Neural progenitor cell (in vitro differentiated cells): ENCODE measurements around the gene PRDM16. TPM values are rescaled to one million over a fixed set of nuclear protein-coding genes. Genes with fewer than 3 reads are reported as not detected.

Experiments
- DNase-seq: peaks from one replicate; pipeline ENCODE4 v3.0.0-alpha.2; 2016; ENCODE audit warnings: low spot score
- H2AFZ ChIP-seq: fragments of 200-600 bp; sonication (generic); replicated peaks from 2 replicates; pipeline ENCODE4 v1.6.1; 2016; ENCODE audit warnings: antibody characterized with exemption
- H3F3A ChIP-seq: fragments of 200-600 bp; sonication (generic); 2 replicates; pipeline ENCODE4 v1.6.1; 2016; ENCODE audit warnings: antibody characterized with exemption, low read depth
- H3K27ac ChIP-seq: fragments of 200-600 bp; sonication (generic); 2 replicates; pipeline ENCODE4 v1.5.1; 2016; ENCODE audit warnings: mild to moderate bottlenecking
- H3K27me3 ChIP-seq: fragments of 200-600 bp; sonication (generic); 2 replicates; pipeline ENCODE4 v1.6.1; 2016; ENCODE audit warnings: mild to moderate bottlenecking, moderate library complexity
- H3K36me3 ChIP-seq: fragments of 200-600 bp; sonication (generic); 2 replicates; pipeline ENCODE4 v1.5.1; 2016
- H3K4me1 ChIP-seq: fragments of 200-600 bp; sonication (generic); 2 replicates; pipeline ENCODE4 v1.6.1; 2016; ENCODE audit warnings: mixed run types
- H3K4me2 ChIP-seq: fragments of 200-600 bp; sonication (generic); 2 replicates; pipeline ENCODE4 v1.6.1; 2016
- H3K4me3 ChIP-seq: fragments of 200-600 bp; sonication (generic); 2 replicates; pipeline ENCODE4 v1.5.1; 2016
- H3K79me2 ChIP-seq: fragments of 200-600 bp; sonication (generic); 2 replicates; pipeline ENCODE4 v1.6.1; 2016; ENCODE audit warnings: low read depth
- H3K9ac ChIP-seq: fragments of 200-600 bp; sonication (generic); 2 replicates; pipeline ENCODE4 v1.6.1; 2016
- H3K9me3 ChIP-seq: fragments of 200-600 bp; sonication (generic); 2 replicates; pipeline ENCODE4 v1.5.1; 2016; ENCODE audit warnings: low read depth
- H4K20me1 ChIP-seq: fragments of 200-600 bp; sonication (generic); 2 replicates; pipeline ENCODE4 v1.6.1; 2016; ENCODE audit warnings: low read depth
- H3K27ac Mint-ChIP-seq: 3 replicates; pipeline ENCODE4 v1.8.0; 2021; ENCODE audit warnings: mixed read lengths
- H3K27me3 Mint-ChIP-seq: 2 replicates; pipeline ENCODE4 v1.8.0; 2022; ENCODE audit warnings: low read depth, mild to moderate bottlenecking, inconsistent platforms, moderate library complexity, mixed read lengths; ENCODE audit not compliant: insufficient read depth
- H3K36me3 Mint-ChIP-seq: 3 replicates; pipeline ENCODE4 v1.8.0; 2021; ENCODE audit warnings: mixed read lengths
- H3K4me1 Mint-ChIP-seq: 3 replicates; pipeline ENCODE4 v1.8.0; 2021; ENCODE audit warnings: mixed read lengths
- H3K4me3 Mint-ChIP-seq: 3 replicates; pipeline ENCODE4 v1.8.0; 2021; ENCODE audit warnings: mild to moderate bottlenecking, moderate library complexity, mixed read lengths
- H3K9me3 Mint-ChIP-seq: 3 replicates; pipeline ENCODE4 v1.8.0; 2020; ENCODE audit warnings: mixed read lengths
- CTCF ChIP-seq: fragments of 200-600 bp; sonication (generic); IDR thresholded peaks from 2 replicates; pipeline ENCODE4 v1.5.1; 2017; ENCODE audit warnings: antibody characterized with exemption, mild to moderate bottlenecking
- EZH2 ChIP-seq: fragments of 200-600 bp; sonication (generic); IDR thresholded peaks from 2 replicates; pipeline ENCODE4 v1.6.1; 2017; ENCODE audit warnings: antibody characterized with exemption, mild to moderate bottlenecking, moderate library complexity
- EZH2phosphoT487 ChIP-seq: fragments of 200-600 bp; sonication (generic); IDR thresholded peaks from 2 replicates; pipeline ENCODE4 v1.6.1; 2017; ENCODE audit warnings: antibody characterized with exemption
- total RNA-seq: library from RNA; depleted of rRNA; stranded (reverse); fragments of >200 nt; gene quantifications from 2 replicates; pipeline ENCODE4 v1.2.3, GENCODE V29; 2015; ENCODE audit warnings: low replicate concordance

Gene PRDM16
- total RNA-seq, 1 donor from 2014 or later, result 1.9 TPM

- Histone ChIP-seq H3K9ac (no peak overlapping the region), H3K4me2 (peak overlapping the region; percentile 67), H3K27ac (peak overlapping the region; percentile 93), H3K27me3 (no peaks in the 10 kb centered on the region), H2AFZ (no peak overlapping the region), H3K9me3 (peaks cover 8% of the 10 kb centered on the region), H4K20me1 (no peaks in the 10 kb centered on the region), H3K4me3 (no peak overlapping the region), H3K36me3 (no peaks in the 10 kb centered on the region), H3K4me1 (peaks cover 68% of the 10 kb centered on the region), H3F3A (peaks cover 54% of the 10 kb centered on the region), H3K79me2 (no peaks in the 10 kb centered on the region)
- peaks cover 11% of the 10 kb centered on the region for H3K27me3 Mint-ChIP-seq
- H3K9me3 Mint-ChIP-seq, result peaks cover 6% of the 10 kb centered on the region
- H3K27ac Mint-ChIP-seq, result peak overlapping the region; percentile 98
- TF ChIP-seq EZH2phosphoT487 (no peak), EZH2 (no peak), CTCF (no peak)
- peaks cover 64% of the 10 kb centered on the region for H3K4me1 Mint-ChIP-seq
- peak; percentile 98 for DNase-seq
- no peaks in the 10 kb centered on the region for H3K36me3 Mint-ChIP-seq
- peak overlapping the region; percentile 41 for H3K4me3 Mint-ChIP-seq
Observed at GRCh38 chr1:3105167-3105863, 36.3 kb downstream of the PRDM16 start.

GRCh38 chr1:3106216-3106615, 37.2 kb downstream of the PRDM16 start:
- Histone ChIP-seq H3K9ac (no peak overlapping the region), H3K79me2 (no peaks in the 10 kb centered on the region), H3K9me3 (peaks cover 8% of the 10 kb centered on the region), H4K20me1 (no peaks in the 10 kb centered on the region), H2AFZ (no peak overlapping the region), H3K4me3 (no peak overlapping the region), H3K4me1 (peaks cover 66% of the 10 kb centered on the region), H3K36me3 (no peaks in the 10 kb centered on the region), H3F3A (peaks cover 54% of the 10 kb centered on the region), H3K27ac (peak overlapping the region; percentile 82), H3K4me2 (peak overlapping the region; percentile 67), H3K27me3 (no peaks in the 10 kb centered on the region)
- peaks cover 6% of the 10 kb centered on the region for H3K9me3 Mint-ChIP-seq
- no peaks in the 10 kb centered on the region for H3K36me3 Mint-ChIP-seq
- H3K4me3 Mint-ChIP-seq, result no peak overlapping the region
- H3K27ac Mint-ChIP-seq, result no peak overlapping the region
- H3K27me3 Mint-ChIP-seq, result peaks cover 11% of the 10 kb centered on the region
- TF ChIP-seq EZH2 (no peak), EZH2phosphoT487 (no peak), CTCF (no peak)
- DNase-seq, result no peak
- H3K4me1 Mint-ChIP-seq, result peaks cover 63% of the 10 kb centered on the region

GRCh38 chr1:3107201-3107600, 38.2 kb downstream of the PRDM16 start:
- H3K9me3 Mint-ChIP-seq, result peaks cover 6% of the 10 kb centered on the region
- Histone ChIP-seq H3K4me3 (no peak overlapping the region), H3K27me3 (no peaks in the 10 kb centered on the region), H3K4me2 (no peak overlapping the region), H2AFZ (no peak overlapping the region), H3K79me2 (no peaks in the 10 kb centered on the region), H3K36me3 (no peaks in the 10 kb centered on the region), H3F3A (peaks cover 53% of the 10 kb centered on the region), H3K4me1 (peaks cover 66% of the 10 kb centered on the region), H3K9ac (no peak overlapping the region), H4K20me1 (no peaks in the 10 kb centered on the region), H3K27ac (no peak overlapping the region), H3K9me3 (peaks cover 8% of the 10 kb centered on the region)
- peaks cover 63% of the 10 kb centered on the region for H3K4me1 Mint-ChIP-seq
- H3K27ac Mint-ChIP-seq, result peak overlapping the region; percentile 63
- no peaks in the 10 kb centered on the region for H3K36me3 Mint-ChIP-seq
- no peak for TF ChIP-seq CTCF
- no peak for TF ChIP-seq EZH2
- no peak for TF ChIP-seq EZH2phosphoT487
- H3K27me3 Mint-ChIP-seq, result peaks cover 13% of the 10 kb centered on the region
- no peak overlapping the region for H3K4me3 Mint-ChIP-seq
- DNase-seq, result no peak
